ENCODE measurements around the gene SEMA4C.

GRCh38 chr2:96866586-96866985, 3.3 kb downstream of the SEMA4C start:
- TF ChIP-seq CTCF (IDR thresholded peaks at IDR 0.05): no peak
- TF ChIP-seq POLR2A (IDR thresholded peaks at IDR 0.05): no peak

Data from testis (tissue), 2 donors.